Measurements from ENCODE around the gene KCTD5. TPM values are rescaled to one million over a fixed set of nuclear protein-coding genes. Genes with fewer than 3 reads are reported as not detected.
A peak's percentile ranks its signal among the peaks of the same experiment; 100 is the strongest.
"Not testable (repeated sequence)": the region's sequence is repeated elsewhere in the genome, so short reads cannot be mapped to it uniquely, and the experiment has no call there.

KCTD5 gene
- total RNA-seq (2022) (36.6 and 36.7 TPM in 2 replicates), Bru-seq, nascent RNA (percentile 66 among the genes with signal in this experiment), BruChase-seq, experiment 1, labeled RNA remaining after a 6-hour chase (percentile 69 among the genes with signal in this experiment), BruChase-seq, experiment 2, labeled RNA remaining after a 2-hour chase (percentile 80 among the genes with signal in this experiment)
- long read RNA-seq, transcript KCTD5-201 (6 exons, 2,482 nt) = major isoform, 67 of 70 reads
- long read RNA-seq, partial matches to known transcripts = 0 of 70 reads
- long read RNA-seq, other reads (novel, unspliced or antisense) = 3 of 70 reads

GRCh38 chr16:2682209-2683021 lies at the start of gene KCTD5:
KCTD5 (plus strand) TSS chr16:2682523; CDS start chr16:2682549, 26 bp downstream.
- no peak for TF ChIP-seq CTCF (IDR thresholded peaks at IDR 0.05; ENCODE audit: unreplicated experiment)
- CTCF ChIA-PET = interaction anchor here (0.9 to 1.4 kb wide), 2 partner anchors 9 to 288 kb away, joined by 3 to 8 read pairs; no protein-coding TSS in a partner anchor
- no TSS peak for BruUV-seq (replicated peaks)
- H3K4me3 Mint-ChIP-seq (ENCODE audit: low read depth, unreplicated experiment) = peak within 1 kb of the TSS; percentile 97
- no peaks in the 10 kb centered on the region for H3K27me3 Mint-ChIP-seq (ENCODE audit: unreplicated experiment)
- no peaks in the 10 kb centered on the region for H3K4me1 Mint-ChIP-seq (ENCODE audit: low read depth, unreplicated experiment)
- H3K27ac Mint-ChIP-seq (ENCODE audit: unreplicated experiment) = peak within 1 kb of the TSS; percentile 95
- DNase-seq = peak; percentile 98
- intact Hi-C loops (cut with micrococcal nuclease; ENCODE audit: unreplicated experiment) = no loop called here
- peaks cover 26% of the 10 kb centered on the region for H3K36me3 Mint-ChIP-seq (ENCODE audit: insufficient read depth, unreplicated experiment)
- no peaks in the 10 kb centered on the region for H3K9me3 Mint-ChIP-seq (ENCODE audit: low read depth, unreplicated experiment)

- CTCF ChIA-PET; H3K9me3 Mint-ChIP-seq (ENCODE audit: low read depth, unreplicated experiment); H3K36me3 Mint-ChIP-seq (ENCODE audit: insufficient read depth, unreplicated experiment); BruUV-seq (replicated peaks); H3K4me1 Mint-ChIP-seq (ENCODE audit: low read depth, unreplicated experiment); intact Hi-C loops (cut with micrococcal nuclease; ENCODE audit: unreplicated experiment); H3K27me3 Mint-ChIP-seq (ENCODE audit: unreplicated experiment); H3K27ac Mint-ChIP-seq (ENCODE audit: unreplicated experiment); H3K4me3 Mint-ChIP-seq (ENCODE audit: low read depth, unreplicated experiment): not testable (repeated sequence)
- TF ChIP-seq CTCF (IDR thresholded peaks at IDR 0.05; ENCODE audit: unreplicated experiment) = peak; percentile 29
- peak; percentile 80 for DNase-seq
These were observed 43.1 kb upstream of the KCTD5 start for GRCh38 chr16:2639071-2639721.

- intact Hi-C loops (cut with micrococcal nuclease; ENCODE audit: unreplicated experiment); DNase-seq; BruUV-seq (replicated peaks); H3K36me3 Mint-ChIP-seq (ENCODE audit: insufficient read depth, unreplicated experiment); H3K9me3 Mint-ChIP-seq (ENCODE audit: low read depth, unreplicated experiment); H3K4me3 Mint-ChIP-seq (ENCODE audit: low read depth, unreplicated experiment); CTCF ChIA-PET; H3K27ac Mint-ChIP-seq (ENCODE audit: unreplicated experiment); H3K4me1 Mint-ChIP-seq (ENCODE audit: low read depth, unreplicated experiment); H3K27me3 Mint-ChIP-seq (ENCODE audit: unreplicated experiment): not testable (repeated sequence)
These were observed 42.6 kb upstream of the KCTD5 start for GRCh38 chr16:2639722-2640072.

GRCh38 chr16:2642561-2642960 lies 39.8 kb upstream of the KCTD5 start:
- CTCF ChIA-PET; H3K36me3 Mint-ChIP-seq (ENCODE audit: insufficient read depth, unreplicated experiment); BruUV-seq (replicated peaks); intact Hi-C loops (cut with micrococcal nuclease; ENCODE audit: unreplicated experiment); H3K27me3 Mint-ChIP-seq (ENCODE audit: unreplicated experiment); H3K27ac Mint-ChIP-seq (ENCODE audit: unreplicated experiment); H3K4me1 Mint-ChIP-seq (ENCODE audit: low read depth, unreplicated experiment); H3K9me3 Mint-ChIP-seq (ENCODE audit: low read depth, unreplicated experiment); DNase-seq; H3K4me3 Mint-ChIP-seq (ENCODE audit: low read depth, unreplicated experiment): not testable (repeated sequence)

GRCh38 chr16:2644754-2645453 lies 37.4 kb upstream of the KCTD5 start:
- BruUV-seq (replicated peaks); CTCF ChIA-PET; intact Hi-C loops (cut with micrococcal nuclease; ENCODE audit: unreplicated experiment); H3K36me3 Mint-ChIP-seq (ENCODE audit: insufficient read depth, unreplicated experiment); H3K27ac Mint-ChIP-seq (ENCODE audit: unreplicated experiment); DNase-seq; H3K9me3 Mint-ChIP-seq (ENCODE audit: low read depth, unreplicated experiment); H3K27me3 Mint-ChIP-seq (ENCODE audit: unreplicated experiment); H3K4me3 Mint-ChIP-seq (ENCODE audit: low read depth, unreplicated experiment); H3K4me1 Mint-ChIP-seq (ENCODE audit: low read depth, unreplicated experiment): not testable (repeated sequence)

GRCh38 chr16:2651268-2651871 lies 31.0 kb upstream of the KCTD5 start:
- H3K36me3 Mint-ChIP-seq (ENCODE audit: insufficient read depth, unreplicated experiment); intact Hi-C loops (cut with micrococcal nuclease; ENCODE audit: unreplicated experiment); H3K4me3 Mint-ChIP-seq (ENCODE audit: low read depth, unreplicated experiment); BruUV-seq (replicated peaks); H3K27ac Mint-ChIP-seq (ENCODE audit: unreplicated experiment); CTCF ChIA-PET; H3K27me3 Mint-ChIP-seq (ENCODE audit: unreplicated experiment); DNase-seq; H3K9me3 Mint-ChIP-seq (ENCODE audit: low read depth, unreplicated experiment); H3K4me1 Mint-ChIP-seq (ENCODE audit: low read depth, unreplicated experiment): not testable (repeated sequence)

- DNase-seq; BruUV-seq (replicated peaks); H3K4me1 Mint-ChIP-seq (ENCODE audit: low read depth, unreplicated experiment); H3K27ac Mint-ChIP-seq (ENCODE audit: unreplicated experiment); intact Hi-C loops (cut with micrococcal nuclease; ENCODE audit: unreplicated experiment); H3K9me3 Mint-ChIP-seq (ENCODE audit: low read depth, unreplicated experiment); CTCF ChIA-PET; H3K36me3 Mint-ChIP-seq (ENCODE audit: insufficient read depth, unreplicated experiment); H3K4me3 Mint-ChIP-seq (ENCODE audit: low read depth, unreplicated experiment): not testable (repeated sequence)
- peaks cover 12% of the 10 kb centered on the region for H3K27me3 Mint-ChIP-seq (ENCODE audit: unreplicated experiment)
These were observed 28.4 kb upstream of the KCTD5 start for GRCh38 chr16:2653915-2654314.

Data from Calu3 (cell line).